NCI-H526 (cell line): ENCODE measurements around the gene C17orf50.

Source experiments
- DNase-seq, 2 experiments: peaks; one replicate each; lab custom pipeline; 2025; lab: John Stamatoyannopoulos, UW

C17orf50 gene

GRCh38 chr17:35788477-35789368, 28.0 kb downstream of the C17orf50 start:
- no peak for DNase-seq

DNA sequence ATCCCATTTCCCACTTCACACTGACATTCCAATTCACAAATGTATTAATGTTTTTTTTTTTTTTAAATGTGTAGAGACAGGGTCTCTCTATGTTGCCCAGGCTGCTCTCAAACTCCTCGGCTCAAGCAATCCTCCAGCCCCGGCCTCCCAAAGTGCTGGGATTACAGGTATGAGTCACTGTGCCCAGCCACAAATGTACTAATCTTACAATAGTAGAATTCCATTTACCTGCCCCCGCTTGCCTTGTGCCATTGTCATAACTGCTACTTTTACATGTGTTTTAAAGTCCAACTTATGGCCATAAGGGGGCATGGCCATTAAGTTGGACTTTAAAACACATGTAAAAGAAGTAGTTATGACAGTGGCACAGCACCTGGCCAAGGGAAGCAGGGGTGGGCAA, 30.2 kb downstream of the C17orf50 start:
- DNase-seq = no peak

DNA sequence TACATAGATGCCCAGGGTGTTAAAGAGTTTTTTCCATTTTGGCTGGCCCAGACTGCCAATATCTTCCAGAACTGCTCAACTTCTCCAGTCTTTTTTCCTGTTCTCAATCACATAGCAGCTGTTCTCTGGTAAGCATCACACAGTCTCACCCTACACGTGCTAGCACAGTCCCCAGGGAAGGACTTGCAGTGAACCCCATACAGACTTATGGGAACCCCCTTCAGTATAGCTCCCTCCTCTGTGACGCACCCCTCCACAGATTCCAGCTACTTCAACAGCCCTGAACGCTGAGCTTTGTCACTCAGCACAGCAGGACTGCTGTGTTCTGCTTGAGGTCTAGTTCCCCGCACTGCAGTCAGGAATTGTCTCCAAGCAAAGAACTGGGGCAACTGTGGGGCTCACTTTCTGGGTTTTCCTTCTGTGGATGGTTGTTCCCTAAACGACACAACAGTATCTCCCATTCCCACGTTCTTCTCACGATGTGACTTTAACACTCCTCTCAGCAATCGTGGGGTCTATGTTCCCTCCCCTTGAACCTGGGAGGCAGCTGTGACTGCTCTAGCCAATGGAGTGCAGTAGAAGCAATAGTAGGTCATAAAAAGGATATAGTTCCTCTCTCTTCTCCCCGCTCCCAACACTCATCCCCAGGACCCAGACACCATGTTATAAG, 31.1 kb downstream of the C17orf50 start:
- DNase-seq = no peak

DNA sequence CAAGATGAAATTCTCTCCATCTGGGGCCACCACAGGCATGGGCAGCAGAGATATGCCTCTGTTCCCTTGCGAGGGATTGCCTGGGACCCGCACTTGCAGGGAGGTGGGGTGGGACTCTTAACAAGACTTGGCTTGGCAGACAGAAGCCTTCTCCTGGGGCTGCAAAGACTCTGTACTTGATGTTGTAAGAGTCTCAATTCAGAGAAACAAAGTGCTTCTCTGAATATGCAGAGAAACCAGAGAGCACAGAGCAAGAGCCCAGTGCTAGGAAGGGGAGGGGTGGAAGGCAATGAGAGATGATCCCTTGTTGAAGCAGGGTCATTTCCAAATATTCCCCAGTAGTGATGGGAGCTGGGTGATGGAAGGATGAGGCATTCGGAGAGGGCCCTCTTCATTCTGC, 32.6 kb downstream of the C17orf50 start:
- no peak for DNase-seq

DNA sequence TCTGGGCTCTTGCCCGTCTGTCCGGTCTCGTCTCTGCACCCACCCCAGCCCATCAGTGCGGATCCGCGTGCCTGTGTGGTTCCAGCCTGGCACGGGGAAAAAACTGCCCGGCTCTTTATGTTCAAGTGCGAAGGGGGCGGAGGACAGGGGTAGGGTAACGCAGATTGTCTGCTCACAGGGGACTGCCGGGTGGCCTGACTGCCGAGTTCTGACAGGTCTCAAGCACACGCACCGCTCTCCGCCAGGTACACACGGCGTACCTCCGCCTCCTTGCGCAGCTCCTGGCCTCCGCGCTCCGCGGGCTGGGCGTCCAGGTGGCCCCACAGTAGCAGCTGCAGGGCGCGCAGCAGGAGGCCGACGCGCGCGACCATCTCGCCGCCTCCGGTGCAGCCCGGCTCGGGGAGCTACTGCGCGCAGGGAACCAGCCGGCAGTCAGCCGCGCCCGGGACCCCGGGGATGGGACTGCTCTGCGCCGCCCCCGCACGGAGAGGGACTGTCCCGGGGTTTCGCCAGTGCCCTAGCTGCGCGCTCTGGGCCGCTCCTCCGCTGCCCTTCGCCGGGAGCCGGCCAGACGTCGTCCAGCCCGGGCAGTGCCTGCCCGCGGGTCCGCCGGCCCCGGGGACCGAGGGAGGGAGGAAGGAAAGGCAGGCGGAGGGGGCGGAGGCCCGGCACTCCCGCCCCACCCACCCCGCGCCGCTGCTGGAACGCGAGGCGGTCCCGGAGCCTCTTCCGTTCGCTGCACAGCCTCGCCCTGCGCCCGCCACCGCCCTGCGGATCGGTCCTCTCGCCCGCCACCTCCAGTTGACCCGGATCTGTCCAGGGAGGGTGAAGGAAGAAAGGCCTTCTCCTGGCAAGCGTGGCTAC, 34.6 kb downstream of the C17orf50 start, which contains the start of gene MMP28:
Gene MMP28 (minus strand): TSS at position 635 of the 864 bp plus-strand sequence. CDS start 264 bp downstream, at position 371.
- DNase-seq = peak in 1 of 2 experiments; percentile 65

DNA sequence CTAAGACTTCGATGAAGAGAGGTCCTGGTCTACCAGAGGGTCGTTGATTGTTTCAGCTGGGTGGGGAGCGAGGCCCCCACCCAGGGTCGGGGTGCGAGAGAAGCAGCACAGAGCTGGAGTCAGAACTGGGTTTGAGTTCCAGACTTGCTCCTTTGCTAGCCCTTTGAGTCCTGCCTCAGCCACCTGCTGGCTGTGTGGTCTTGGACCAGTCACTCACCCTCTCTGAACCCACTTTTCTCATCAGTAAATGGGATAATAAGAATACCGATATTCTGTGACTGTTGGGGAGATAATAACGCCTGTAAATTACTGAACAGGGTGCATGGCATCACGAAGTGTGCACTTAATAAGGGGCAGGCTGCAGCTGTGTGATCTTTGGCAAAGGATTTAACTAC, 35.2 kb downstream of the C17orf50 start:
- no peak for DNase-seq

DNA sequence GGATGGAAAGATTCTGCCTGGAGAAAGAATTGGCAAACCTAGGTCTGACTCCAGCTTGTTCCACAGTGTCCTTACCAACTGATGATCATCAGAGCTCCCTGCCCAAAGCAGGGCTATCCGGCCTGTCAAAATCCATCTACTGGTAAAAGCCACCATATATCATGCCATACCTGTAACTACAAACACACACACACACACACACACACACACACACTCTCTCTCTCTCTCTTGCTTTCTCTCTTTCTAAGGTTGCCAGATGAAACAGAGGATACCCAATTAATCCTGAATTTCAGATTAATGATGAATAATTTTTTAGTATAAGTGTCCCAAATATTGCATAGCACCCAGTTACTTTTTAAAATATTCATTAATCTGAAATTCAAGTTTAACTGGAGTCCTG, 36.3 kb downstream of the C17orf50 start:
- DNase-seq = no peak

DNA sequence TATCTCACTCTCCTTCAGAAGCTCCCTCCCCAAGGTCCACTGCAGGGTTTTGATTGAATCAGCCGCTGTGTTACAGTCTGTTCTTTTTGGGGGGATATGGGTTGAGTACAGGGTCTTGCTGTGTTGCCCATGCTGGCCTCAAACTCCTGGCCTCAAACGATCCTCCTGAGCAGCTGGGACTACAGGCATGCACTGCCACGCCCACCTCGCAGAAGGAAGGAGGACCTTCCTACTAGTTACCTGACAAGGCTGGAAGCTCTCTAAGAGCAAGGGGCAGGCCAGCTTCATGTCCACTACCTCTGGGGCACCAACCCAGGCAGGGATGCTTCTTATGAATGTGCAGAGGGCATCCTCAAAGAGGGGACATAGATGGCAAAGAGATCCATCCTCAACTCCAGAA, 36.7 kb downstream of the C17orf50 start:
- DNase-seq = no peak

- DNase-seq = no peak
Observed at GRCh38 chr17:35797918-35798317, 37.2 kb downstream of the C17orf50 start.

DNA sequence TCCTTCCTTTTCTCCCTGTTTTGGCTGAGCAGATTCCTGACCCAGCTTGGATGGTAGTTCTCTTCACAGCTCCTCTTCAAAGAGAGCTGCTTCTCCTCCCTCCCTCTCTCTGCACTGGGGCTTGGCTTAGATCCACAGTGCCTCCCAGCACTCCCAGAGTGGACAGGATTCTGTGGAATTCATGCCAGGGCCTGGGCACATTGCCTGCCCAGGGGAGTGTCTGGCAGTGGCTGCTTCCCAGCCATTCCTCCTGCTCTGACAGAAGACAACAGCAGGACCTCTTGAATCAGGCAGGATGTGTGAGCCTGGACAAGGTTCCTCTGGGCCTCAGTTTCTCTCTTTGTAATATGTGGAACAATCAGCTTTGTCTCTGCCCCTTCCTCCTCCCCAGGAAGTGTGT, 39.3 kb downstream of the C17orf50 start:
- DNase-seq = no peak

- DNase-seq = no peak
Observed at GRCh38 chr17:35801583-35802224, 41.0 kb downstream of the C17orf50 start.

DNA sequence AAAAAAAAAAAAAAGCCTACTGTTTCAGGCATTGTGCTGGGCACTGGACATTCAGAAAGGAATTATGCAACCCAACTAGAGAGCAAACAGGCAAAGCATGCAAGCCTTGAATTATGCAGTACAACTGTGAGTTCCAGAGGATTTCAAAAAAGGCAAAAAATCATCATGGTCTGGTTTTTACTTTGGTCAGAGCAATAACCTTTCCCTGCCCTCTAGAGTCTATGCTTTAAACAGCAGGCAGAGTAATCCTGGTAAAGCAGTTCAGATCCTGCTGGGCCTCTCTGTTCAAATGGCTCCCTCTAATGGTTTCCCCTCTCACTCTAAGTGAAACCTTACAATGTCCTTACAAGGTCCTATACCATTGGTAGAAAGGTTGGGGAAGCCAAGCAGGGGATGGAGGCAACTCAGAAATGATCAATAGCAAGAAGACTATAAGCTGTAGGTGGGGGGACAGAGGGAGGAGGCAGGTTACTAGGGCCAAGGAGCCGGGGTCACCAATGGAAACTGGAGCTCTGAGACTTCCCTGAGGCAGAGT, 44.0 kb downstream of the C17orf50 start:
- DNase-seq = peak; percentile 69 to 92

DNA sequence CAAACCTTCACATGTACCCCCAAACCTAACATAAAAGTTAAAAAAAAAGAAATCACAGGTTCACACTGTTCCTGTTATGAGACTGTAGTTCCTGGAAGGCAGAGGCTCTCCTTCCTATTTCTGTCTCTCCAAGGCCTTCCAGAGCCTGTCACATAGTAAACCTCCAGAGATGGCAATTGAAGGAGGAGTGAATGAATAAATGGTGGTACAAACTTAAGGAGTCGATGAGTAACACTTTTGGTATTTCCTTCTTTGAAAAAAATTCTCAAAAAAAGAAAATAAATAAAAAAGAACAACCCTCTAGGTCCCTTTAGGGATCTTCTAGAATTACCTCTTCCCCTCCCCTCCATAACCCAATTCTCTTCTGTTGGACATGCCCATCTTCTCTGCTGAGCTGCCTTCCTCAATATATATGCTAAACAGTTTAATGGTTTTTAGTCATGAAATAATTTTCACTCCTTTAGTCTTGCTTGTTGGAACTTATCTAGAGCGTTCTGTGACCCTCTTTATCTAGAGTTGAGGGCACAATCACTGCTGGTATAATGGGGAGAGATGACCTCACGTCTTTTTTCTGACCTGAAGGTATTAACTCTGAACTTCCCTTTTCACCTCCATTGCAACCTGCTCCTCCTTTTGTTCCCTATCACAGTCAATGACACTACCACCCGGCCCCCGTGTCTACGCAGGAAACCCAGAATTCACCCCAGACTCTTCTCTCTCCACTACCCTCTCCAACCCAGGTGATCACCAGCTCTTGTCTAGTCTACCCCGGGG, 46.9 kb downstream of the C17orf50 start:
- DNase-seq = no peak

- DNase-seq = no peak
Observed at GRCh38 chr17:35808240-35808961, 47.7 kb downstream of the C17orf50 start.

GRCh38 chr17:35808962-35809854, 48.5 kb downstream of the C17orf50 start, which contains the start of gene TAF15:
TAF15 (plus strand) TSS chr17:35809484; CDS start chr17:35809570, 86 bp downstream.
- peak; percentile 98 to 99 for DNase-seq

DNA sequence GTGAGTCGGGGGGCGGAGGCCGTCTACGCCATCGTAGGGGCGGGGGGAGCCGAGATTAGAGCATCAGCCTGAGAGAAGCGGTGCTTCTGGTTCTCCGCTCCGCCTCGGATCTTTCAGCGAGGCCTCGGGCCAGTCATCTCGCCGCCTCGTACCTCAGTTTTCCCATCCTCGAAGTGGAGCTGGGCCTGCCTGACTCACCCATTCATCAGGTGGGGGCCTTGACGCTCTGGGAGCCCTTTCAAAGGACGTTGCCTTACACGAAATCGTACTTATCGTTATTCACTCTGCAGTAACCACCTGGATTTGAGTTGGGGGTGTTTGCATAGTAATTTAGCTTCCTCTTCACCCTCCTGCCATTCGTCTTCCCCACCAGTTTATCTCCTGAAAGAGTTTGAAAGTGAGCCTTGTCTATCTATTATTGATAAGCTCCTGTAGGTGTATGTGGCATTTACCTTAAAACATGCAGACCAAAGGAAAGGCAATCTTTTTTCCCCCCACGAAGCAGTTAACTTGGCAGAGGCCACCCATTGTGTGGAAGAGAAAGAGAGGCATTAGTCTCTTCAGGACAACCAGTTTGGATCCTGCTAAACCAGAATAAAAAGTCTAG, 49.3 kb downstream of the C17orf50 start:
- no peak for DNase-seq

DNA sequence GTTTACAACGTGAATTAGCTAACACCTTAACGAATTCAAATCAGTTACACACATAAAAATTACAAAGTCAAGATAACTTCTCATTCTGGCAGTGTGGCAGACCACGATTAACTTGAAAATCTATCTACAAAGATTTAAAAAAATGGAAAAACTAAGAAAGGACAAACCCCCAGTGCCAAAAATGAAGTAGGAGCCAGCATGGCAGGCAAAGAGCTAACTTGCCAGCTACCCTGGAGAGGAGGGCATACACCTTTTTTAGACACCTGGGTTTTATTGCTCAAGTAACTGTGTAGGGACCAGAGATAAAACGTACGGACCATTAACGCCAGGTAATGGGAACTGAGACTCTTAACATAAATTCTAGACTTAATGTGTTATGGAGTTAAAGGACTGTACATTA, 51.1 kb downstream of the C17orf50 start:
- DNase-seq = no peak

GRCh38 chr17:35812456-35812855, 51.8 kb downstream of the C17orf50 start:
- DNase-seq = no peak
